Large intestine (tissue), 3 donors: ENCODE data around the gene ADTRP. TPM values are rescaled to one million over a fixed set of nuclear protein-coding genes. Genes with fewer than 3 reads are reported as not detected.
A peak's percentile ranks its signal among the peaks of the same experiment; 100 is the strongest.

Experiments
- DNase-seq, 2 donors: peaks; one replicate each; pipeline versions ENCODE4 v3.0.0 to v3.0.0-alpha.2; 2013
- H3K27ac ChIP-seq: one replicate; pipeline ENCODE4 v1.5.1; 2013; ENCODE audit warnings: low read length
- H3K27me3 ChIP-seq: 2 replicates; pipeline ENCODE4 v1.6.1; 2013; ENCODE audit warnings: low read length; ENCODE audit not compliant: control insufficient read depth, insufficient read depth
- H3K36me3 ChIP-seq: 2 replicates; pipeline ENCODE4 v1.6.1; 2013; ENCODE audit warnings: low read length; ENCODE audit not compliant: control insufficient read depth, insufficient read depth
- H3K4me1 ChIP-seq: one replicate; pipeline ENCODE4 v1.6.1; 2013; ENCODE audit warnings: low read length; ENCODE audit not compliant: control insufficient read depth, insufficient read depth
- H3K4me3 ChIP-seq: one replicate; pipeline ENCODE4 v1.5.1; 2013; ENCODE audit warnings: low read length
- H3K9me3 ChIP-seq: one replicate; pipeline ENCODE4 v1.6.1; 2013; ENCODE audit warnings: mild to moderate bottlenecking, low read depth, low read length, moderate library complexity; ENCODE audit not compliant: control insufficient read depth
- WGBS: methylation state at CpG from one replicate; pipeline ENCODE4 v1.1.5; 2013; ENCODE audit warnings: low lambda C conversion rate; ENCODE audit not compliant: insufficient coverage; 5-methylcytosine and 5-hydroxymethylcytosine counted together
- polyA plus RNA-seq: library from polyadenylated mRNA; unstranded; fragments of 120-200 nt; gene quantifications from one replicate; pipeline ENCODE4 v1.2.1, GENCODE V29; 2013

Gene ADTRP
- polyA plus RNA-seq, 1 donor = 24.3 TPM

GRCh38 chr6:11727998-11728961 is 50.3 kb downstream of the ADTRP start:
- no peak for DNase-seq
- Histone ChIP-seq H3K36me3 (no peaks in the 10 kb centered on the region), H3K4me3 (no peak overlapping the region), H3K4me1 (peaks cover 8% of the 10 kb centered on the region), H3K9me3 (no peaks in the 10 kb centered on the region), H3K27ac (no peak overlapping the region), H3K27me3 (no peaks in the 10 kb centered on the region)
- WGBS = 100% methylated on average over 2 of the region's 11 CpGs

DNA sequence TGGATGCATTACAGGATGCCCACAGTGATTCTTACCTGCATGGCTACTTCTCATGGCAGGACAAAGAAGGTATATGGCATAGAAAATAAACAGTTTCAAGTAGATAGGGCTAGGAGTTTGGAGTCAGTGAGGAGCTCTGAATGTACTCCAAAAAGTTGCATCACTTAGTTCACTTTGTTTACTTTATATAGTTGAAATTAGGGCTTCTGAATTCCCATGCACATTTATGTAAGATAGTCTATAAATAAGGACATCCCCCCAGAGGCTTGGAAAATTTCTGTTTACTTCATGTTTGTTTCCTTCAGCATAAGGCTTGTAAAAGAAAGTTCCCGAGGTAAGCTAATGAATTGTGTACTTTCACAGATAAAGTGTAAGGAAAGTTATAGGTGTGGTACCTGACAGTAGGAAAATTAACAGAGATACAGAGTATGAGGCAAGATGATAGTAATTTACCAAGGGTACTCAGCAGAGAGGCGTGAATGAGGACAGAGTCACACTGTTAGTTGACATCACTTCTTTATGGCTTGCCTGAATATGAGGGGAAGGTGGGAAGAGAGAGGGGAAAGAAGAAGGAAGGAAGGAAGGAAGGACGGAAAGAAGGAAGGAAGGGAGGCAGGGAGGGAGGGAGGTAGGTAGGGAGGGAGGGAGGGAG is 51.1 kb downstream of the ADTRP start:
- 40% methylated on average over 1 of the region's 3 CpGs for WGBS
- DNase-seq = peak in 1 of 2 donors; percentile 63
- H3K9me3 ChIP-seq = no peaks in the 10 kb centered on the region
- H3K4me1 ChIP-seq = peaks cover 8% of the 10 kb centered on the region
- no peak overlapping the region for H3K4me3 ChIP-seq
- no peaks in the 10 kb centered on the region for H3K27me3 ChIP-seq
- H3K27ac ChIP-seq = no peak overlapping the region
- no peaks in the 10 kb centered on the region for H3K36me3 ChIP-seq

GRCh38 chr6:11724286-11724685 is 54.3 kb downstream of the ADTRP start:
- no peak for DNase-seq

DNA sequence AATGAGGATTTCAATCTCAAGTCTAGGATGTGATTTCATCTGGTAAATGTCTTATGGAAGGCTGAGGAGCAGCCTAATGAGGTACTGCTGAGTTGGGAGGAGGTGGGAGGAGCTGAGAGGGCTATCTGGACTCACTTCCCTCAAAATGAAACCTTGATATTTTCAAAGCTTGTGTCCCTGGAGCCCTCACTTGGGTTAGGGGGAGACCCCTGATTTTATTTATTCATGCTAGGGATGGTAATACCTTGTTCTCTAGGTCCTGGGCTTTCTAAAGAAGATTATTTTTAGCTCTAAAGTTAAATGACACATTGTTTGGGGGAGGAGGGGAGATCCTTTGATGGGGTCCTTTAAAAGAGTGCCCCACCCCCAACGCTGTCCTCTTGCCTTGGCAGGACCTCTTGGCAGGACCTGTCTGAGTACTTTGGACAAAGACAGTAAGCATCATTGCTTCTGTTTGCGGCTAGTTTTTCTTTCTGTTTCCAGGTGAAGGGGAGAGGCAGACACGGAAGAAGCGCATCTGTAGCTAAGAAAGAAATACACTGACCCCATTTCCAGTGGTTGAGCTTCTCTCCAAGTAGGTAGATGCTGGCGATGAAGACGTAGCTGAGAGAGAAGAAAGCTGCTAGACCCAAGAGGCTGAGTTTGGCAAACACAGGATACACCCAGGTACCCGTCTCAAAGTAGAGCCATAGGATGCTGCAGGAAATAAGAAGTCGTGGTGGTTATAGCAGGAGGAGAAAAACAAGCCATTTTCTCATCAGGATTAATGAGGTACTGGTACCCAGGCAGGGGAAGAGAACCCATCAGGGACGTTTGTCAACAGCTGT is 55.6 kb downstream of the ADTRP start:
- Histone ChIP-seq H3K36me3 (no peaks in the 10 kb centered on the region), H3K27me3 (no peaks in the 10 kb centered on the region), H3K4me1 (no peaks in the 10 kb centered on the region), H3K4me3 (no peak overlapping the region), H3K9me3 (no peaks in the 10 kb centered on the region), H3K27ac (no peak overlapping the region)
- DNase-seq = no peak
- no CpG with 5 or more reads among the region's 9 CpGs for WGBS

More at GRCh38 chr6:11724286-11724685, 54.3 kb downstream of the ADTRP start:
- Histone ChIP-seq H3K4me1 (no peaks in the 10 kb centered on the region), H3K27me3 (no peaks in the 10 kb centered on the region), H3K36me3 (no peaks in the 10 kb centered on the region), H3K9me3 (no peaks in the 10 kb centered on the region), H3K27ac (no peak overlapping the region), H3K4me3 (no peak overlapping the region)
- 73% methylated on average over 2 of the region's 4 CpGs for WGBS

DNA sequence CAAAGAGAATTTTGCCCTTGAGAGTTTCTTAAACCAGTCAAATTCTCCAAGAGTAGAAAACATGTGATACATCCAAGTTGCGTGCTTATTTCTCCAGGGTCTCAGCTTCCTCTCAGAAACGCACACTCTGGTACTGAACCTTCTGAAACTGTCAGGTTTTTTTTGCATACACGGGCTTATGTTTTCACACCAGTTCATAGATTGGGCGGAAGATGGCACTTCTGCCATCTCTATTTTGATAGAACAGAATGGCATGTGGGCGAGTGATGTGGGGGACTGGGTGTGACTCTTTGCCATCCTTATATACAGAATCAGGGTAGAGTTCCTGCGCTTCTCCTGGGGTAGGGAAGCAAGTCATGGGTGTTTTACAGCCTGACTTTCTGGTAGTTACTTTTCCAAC is 56.4 kb downstream of the ADTRP start:
- H3K4me3 ChIP-seq = no peak overlapping the region
- no peaks in the 10 kb centered on the region for H3K4me1 ChIP-seq
- no peak for DNase-seq
- no peaks in the 10 kb centered on the region for H3K9me3 ChIP-seq
- H3K27ac ChIP-seq = no peak overlapping the region
- WGBS = no CpG with 5 or more reads among the region's 6 CpGs
- no peaks in the 10 kb centered on the region for H3K36me3 ChIP-seq
- no peaks in the 10 kb centered on the region for H3K27me3 ChIP-seq

DNA sequence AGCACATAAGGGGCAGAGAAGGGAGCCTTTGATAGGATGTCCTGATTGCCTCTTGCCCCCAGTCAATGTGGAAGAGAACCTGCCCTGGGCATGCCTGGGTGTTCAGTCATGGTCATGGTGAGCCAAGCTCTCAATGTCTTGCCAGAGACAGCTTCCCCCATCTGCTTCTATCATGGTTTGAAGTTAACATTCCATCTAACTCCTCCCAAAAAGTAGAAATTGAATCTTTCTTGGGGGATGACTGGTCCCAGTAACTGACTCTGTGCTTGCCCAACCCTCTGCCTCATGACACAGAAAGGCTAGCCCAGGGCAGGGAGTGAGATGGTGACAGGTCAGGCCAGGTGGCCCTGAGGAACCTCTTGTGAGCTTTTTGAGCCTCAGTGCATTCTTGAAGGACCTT is 60.1 kb downstream of the ADTRP start:
- Histone ChIP-seq H3K9me3 (no peaks in the 10 kb centered on the region), H3K4me3 (no peak overlapping the region), H3K4me1 (no peaks in the 10 kb centered on the region), H3K27ac (no peak overlapping the region), H3K27me3 (no peaks in the 10 kb centered on the region), H3K36me3 (no peaks in the 10 kb centered on the region)
- no peak for DNase-seq

- Histone ChIP-seq H3K4me1 (no peaks in the 10 kb centered on the region), H3K4me3 (no peak overlapping the region), H3K27me3 (no peaks in the 10 kb centered on the region), H3K9me3 (no peaks in the 10 kb centered on the region), H3K36me3 (no peaks in the 10 kb centered on the region), H3K27ac (no peak overlapping the region)
- DNase-seq = no peak
- WGBS = no CpG with 5 or more reads among the region's 1 CpG
Observed at GRCh38 chr6:11718031-11718430, 60.6 kb downstream of the ADTRP start.

GRCh38 chr6:11714798-11715285 is 63.8 kb downstream of the ADTRP start:
- H3K4me1 ChIP-seq = no peaks in the 10 kb centered on the region
- H3K27me3 ChIP-seq = no peaks in the 10 kb centered on the region
- no peaks in the 10 kb centered on the region for H3K36me3 ChIP-seq
- no peak for DNase-seq
- no peak overlapping the region for H3K4me3 ChIP-seq
- no peak overlapping the region for H3K27ac ChIP-seq
- no peaks in the 10 kb centered on the region for H3K9me3 ChIP-seq

- H3K27ac ChIP-seq = no peak overlapping the region
Observed at GRCh38 chr6:11714116-11714797, 64.3 kb downstream of the ADTRP start.

DNA sequence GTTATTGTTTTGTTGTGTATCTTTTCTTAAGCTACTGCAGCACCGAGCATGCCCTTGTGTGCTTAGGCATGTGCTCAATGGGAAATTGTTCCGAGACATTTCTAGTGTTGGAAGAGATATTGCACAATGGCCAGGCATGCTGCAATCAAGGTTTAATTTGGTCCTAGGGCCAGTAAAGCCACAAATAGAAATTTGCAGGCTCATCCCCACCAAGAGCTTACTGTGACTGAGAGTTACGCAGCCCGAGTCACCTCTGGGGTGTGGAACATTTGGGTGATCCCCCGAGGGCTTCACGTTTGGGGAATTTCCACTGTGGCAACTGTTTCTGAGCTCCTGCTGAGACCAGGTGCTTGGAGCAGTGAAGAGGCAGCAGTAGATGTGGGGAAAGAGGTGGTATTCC is 65.8 kb downstream of the ADTRP start:
- Histone ChIP-seq H3K27me3 (no peaks in the 10 kb centered on the region), H3K4me3 (no peak overlapping the region), H3K4me1 (no peaks in the 10 kb centered on the region), H3K27ac (no peak overlapping the region), H3K9me3 (no peaks in the 10 kb centered on the region), H3K36me3 (no peaks in the 10 kb centered on the region)
- DNase-seq = no peak
- WGBS = no CpG with 5 or more reads among the region's 6 CpGs

More at GRCh38 chr6:11714116-11714797, 64.3 kb downstream of the ADTRP start:
- DNase-seq = no peak
- no peaks in the 10 kb centered on the region for H3K4me1 ChIP-seq
- WGBS = no CpG with 5 or more reads among the region's 6 CpGs
- H3K4me3 ChIP-seq = no peak overlapping the region
- no peaks in the 10 kb centered on the region for H3K27me3 ChIP-seq
- H3K36me3 ChIP-seq = no peaks in the 10 kb centered on the region
- no peaks in the 10 kb centered on the region for H3K9me3 ChIP-seq
